Mesendoderm (in vitro differentiated cells): ENCODE measurements around the gene MBNL2.

Experiments used
- DNase-seq: peaks from one replicate; pipeline ENCODE4 v3.0.0; 2013
- H2AK5ac ChIP-seq: 2 replicates; pipeline ENCODE4 v1.6.1; 2013; ENCODE audit warnings: low read length, inconsistent platforms
- H2BK120ac ChIP-seq: 2 replicates; pipeline ENCODE4 v1.6.1; 2013; ENCODE audit warnings: low read depth, mild to moderate bottlenecking, low read length, moderate library complexity, mixed read lengths
- H2BK15ac ChIP-seq: replicated peaks from 2 replicates; pipeline ENCODE4 v1.6.1; 2013; ENCODE audit warnings: low read depth, mild to moderate bottlenecking, moderate library complexity
- H2BK5ac ChIP-seq: 2 replicates; pipeline ENCODE4 v1.6.1; 2013; ENCODE audit warnings: low read length, inconsistent platforms
- H3K18ac ChIP-seq: 2 replicates; pipeline ENCODE4 v1.6.1; 2013; ENCODE audit warnings: mild to moderate bottlenecking, low read length, mixed read lengths
- H3K23ac ChIP-seq: one replicate; pipeline ENCODE4 v1.6.1; 2013; ENCODE audit warnings: low read length
- H3K27ac ChIP-seq: 2 replicates; pipeline ENCODE4 v1.5.1; 2013; ENCODE audit warnings: low read depth, mild to moderate bottlenecking, inconsistent platforms, low read length, moderate library complexity
- H3K27me3 ChIP-seq: 2 replicates; pipeline ENCODE4 v1.6.1; 2013; ENCODE audit warnings: low read length, control low read depth, mild to moderate bottlenecking, inconsistent platforms; ENCODE audit not compliant: insufficient read depth, poor library complexity
- H3K36me3 ChIP-seq: 2 replicates; pipeline ENCODE4 v1.6.1; 2013; ENCODE audit warnings: low read length, inconsistent platforms; ENCODE audit not compliant: control insufficient read depth, insufficient read depth
- H3K4ac ChIP-seq: one replicate; pipeline ENCODE4 v1.6.1; 2013; ENCODE audit warnings: low read depth, mild to moderate bottlenecking, low read length, moderate library complexity
- H3K4me1 ChIP-seq: 2 replicates; pipeline ENCODE4 v1.6.1; 2013; ENCODE audit warnings: low read depth, low read length, inconsistent platforms; ENCODE audit not compliant: control insufficient read depth
- H3K4me2 ChIP-seq: 2 replicates; pipeline ENCODE4 v1.6.1; 2013; ENCODE audit warnings: low read length
- H3K4me3 ChIP-seq: 2 replicates; pipeline ENCODE4 v1.5.1; 2013; ENCODE audit warnings: mild to moderate bottlenecking, low read length
- H3K56ac ChIP-seq: one replicate; pipeline ENCODE4 v1.6.1; 2013; ENCODE audit warnings: low read length
- H3K79me1 ChIP-seq: 2 replicates; pipeline ENCODE4 v1.6.1; 2013; ENCODE audit warnings: low read length, inconsistent platforms
- H3K79me2 ChIP-seq: 2 replicates; pipeline ENCODE4 v1.6.1; 2013; ENCODE audit warnings: mild to moderate bottlenecking, low read length; ENCODE audit not compliant: control insufficient read depth, insufficient read depth
- H3K9ac ChIP-seq: 2 replicates; pipeline ENCODE4 v1.6.1; 2013; ENCODE audit warnings: low read length, inconsistent platforms
- H4K5ac ChIP-seq: one replicate; pipeline ENCODE4 v1.6.1; 2013; ENCODE audit warnings: low read length
- H4K8ac ChIP-seq: one replicate; pipeline ENCODE4 v1.6.1; 2013; ENCODE audit warnings: low read depth, mild to moderate bottlenecking, control low read depth, low read length, moderate library complexity
- WGBS: extraction: QIAGEN DNeasy Blood & Tissue Kit; methylation state at CpG from one replicate; pipeline ENCODE4 v1.1.7; 2013; ENCODE audit warnings: low lambda C conversion rate, missing lambda C conversion rate; ENCODE audit not compliant: insufficient coverage; ENCODE audit errors: extremely low coverage; 5-methylcytosine and 5-hydroxymethylcytosine counted together

Gene MBNL2

DNA sequence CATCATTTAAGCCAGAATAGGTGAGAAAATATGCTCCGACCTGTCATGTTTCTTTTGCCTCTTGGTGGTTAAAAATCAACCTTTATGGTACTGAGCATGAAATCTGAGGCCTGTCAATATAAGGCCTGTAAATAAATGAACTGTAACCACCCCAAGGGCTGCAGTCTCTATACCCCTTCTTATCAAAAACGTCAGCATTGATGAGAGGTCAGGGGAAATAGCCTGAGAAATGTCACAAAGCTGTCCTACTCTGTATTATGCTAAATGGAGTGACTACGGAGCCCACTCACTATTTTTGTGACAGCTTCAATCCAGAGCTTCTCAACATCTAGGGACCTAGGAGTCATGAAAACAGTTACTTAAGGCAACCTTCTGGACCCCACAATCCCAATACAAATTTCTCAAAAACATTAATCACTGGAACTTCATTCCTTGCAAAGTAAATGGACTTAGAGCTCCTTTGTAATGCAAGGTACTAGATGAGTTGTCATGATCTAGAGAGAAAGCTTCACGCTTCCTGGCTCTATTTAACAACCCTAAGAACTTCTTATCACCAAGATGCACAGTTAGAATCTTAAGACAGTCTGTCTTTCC, 209.1 kb downstream of the MBNL2 start:
- H2BK15ac ChIP-seq = no peak overlapping the region
- no peak overlapping the region for H4K5ac ChIP-seq
- WGBS = no CpG with 5 or more reads among the region's 4 CpGs
- no peak overlapping the region for H3K4ac ChIP-seq
- no peak overlapping the region for H3K18ac ChIP-seq
- H3K79me2 ChIP-seq = peaks cover 16% of the 10 kb centered on the region
- no peaks in the 10 kb centered on the region for H3K4me1 ChIP-seq
- H3K36me3 ChIP-seq = no peaks in the 10 kb centered on the region
- no peak overlapping the region for H3K4me3 ChIP-seq
- H4K8ac ChIP-seq = no peak overlapping the region
- H3K79me1 ChIP-seq = no peaks in the 10 kb centered on the region
- no peak for DNase-seq
- H2BK120ac ChIP-seq = no peak overlapping the region
- no peak overlapping the region for H2AK5ac ChIP-seq
- no peak overlapping the region for H2BK5ac ChIP-seq
- no peak overlapping the region for H3K27ac ChIP-seq
- no peaks in the 10 kb centered on the region for H3K27me3 ChIP-seq
- H3K9ac ChIP-seq = no peak overlapping the region
- no peak overlapping the region for H3K23ac ChIP-seq
- no peak overlapping the region for H3K56ac ChIP-seq
- H3K4me2 ChIP-seq = no peak overlapping the region

DNA sequence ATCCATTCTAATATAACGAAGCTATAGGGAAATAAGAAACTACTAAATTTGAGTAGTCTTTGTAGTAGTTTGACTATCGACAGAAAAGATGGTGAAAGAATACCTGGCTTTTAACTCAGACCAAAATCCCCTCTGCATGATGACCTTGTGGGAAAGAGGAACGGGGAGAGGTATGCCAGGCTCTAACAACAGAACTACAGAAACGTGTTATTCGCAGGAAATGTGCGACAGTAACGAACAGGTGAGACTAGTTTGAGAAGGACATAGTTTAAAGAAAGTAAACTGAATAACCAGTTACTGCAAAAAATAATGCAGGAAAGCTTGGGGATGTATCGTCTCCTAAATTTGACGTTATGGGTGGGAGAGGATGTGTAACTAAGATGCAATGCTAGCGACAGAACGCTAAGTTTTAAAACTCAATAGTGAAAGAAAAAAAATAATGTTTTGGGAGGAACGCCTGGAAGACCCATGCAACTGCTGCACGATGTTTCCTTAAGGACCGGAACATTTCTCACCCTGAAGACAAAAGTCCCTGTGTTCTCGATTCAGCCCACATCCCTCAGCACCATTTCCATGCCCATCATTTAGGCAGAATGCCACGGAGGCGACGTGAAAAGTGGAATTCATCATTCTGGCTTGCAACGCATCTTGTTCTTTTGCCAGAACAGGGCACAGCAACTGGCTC, 210.2 kb downstream of the MBNL2 start:
- Histone ChIP-seq H2BK15ac (no peak overlapping the region), H3K27me3 (no peaks in the 10 kb centered on the region), H3K18ac (no peak overlapping the region), H4K5ac (peak overlapping the region; percentile 95), H3K79me2 (peaks cover 23% of the 10 kb centered on the region), H3K27ac (peak overlapping the region; percentile 51), H3K4ac (no peak overlapping the region), H2BK5ac (peak overlapping the region; percentile 84), H3K9ac (peak overlapping the region; percentile 91), H3K4me3 (peak overlapping the region; percentile 94), H2BK120ac (no peak overlapping the region), H3K23ac (no peak overlapping the region), H3K79me1 (peaks cover 1% of the 10 kb centered on the region), H3K4me2 (peak overlapping the region; percentile 98), H3K4me1 (no peaks in the 10 kb centered on the region), H2AK5ac (peak overlapping the region; percentile 50), H3K56ac (peak overlapping the region; percentile 98), H4K8ac (no peak overlapping the region), H3K36me3 (no peaks in the 10 kb centered on the region)
- WGBS = no CpG with 5 or more reads among the region's 19 CpGs
- DNase-seq = no peak

DNA sequence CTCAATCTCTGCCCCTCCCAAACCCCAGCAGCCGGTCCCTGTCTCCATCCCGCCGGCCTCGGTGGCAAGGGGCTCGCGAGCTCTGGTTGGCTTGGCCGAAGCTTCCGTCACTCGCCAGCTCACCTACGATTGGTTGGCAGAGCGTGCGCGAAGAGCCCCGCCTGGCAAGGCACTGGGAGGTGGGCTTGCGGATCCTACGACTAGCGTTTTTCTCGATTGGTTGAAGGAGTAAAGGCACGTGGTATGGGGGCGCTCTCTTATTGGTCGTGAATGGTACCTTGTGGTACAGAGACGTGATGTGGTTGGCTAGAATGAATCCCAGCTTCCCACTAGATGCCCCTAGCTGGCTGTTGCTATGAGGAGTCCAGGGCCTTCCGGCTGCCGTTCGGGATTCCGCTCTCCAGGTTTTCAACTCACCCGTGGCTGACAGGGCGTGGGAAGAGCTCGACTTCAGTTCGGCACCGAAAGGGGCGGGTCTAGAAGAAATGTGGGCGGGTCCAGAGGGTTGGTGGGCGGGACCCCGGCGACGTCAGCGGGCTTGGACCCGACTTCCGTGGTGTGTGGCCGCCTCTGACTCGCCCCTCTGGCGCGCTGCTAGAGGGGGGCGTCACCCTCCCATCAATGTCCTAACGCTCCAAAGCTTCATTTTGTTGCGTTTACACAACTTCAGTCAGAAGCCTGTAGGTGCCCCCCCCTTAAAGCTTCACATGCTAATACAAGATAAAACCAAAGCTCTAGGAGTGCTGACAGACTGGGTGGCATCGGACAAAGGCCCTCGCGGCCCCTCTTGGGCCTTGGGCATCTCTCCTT, 211.0 kb downstream of the MBNL2 start:
- H3K56ac ChIP-seq = peak overlapping the region; percentile 98
- H3K79me2 ChIP-seq = peaks cover 27% of the 10 kb centered on the region
- H3K4me1 ChIP-seq = no peaks in the 10 kb centered on the region
- no CpG with 5 or more reads among the region's 50 CpGs for WGBS
- H3K36me3 ChIP-seq = no peaks in the 10 kb centered on the region
- H2BK5ac ChIP-seq = peak overlapping the region; percentile 72
- peak overlapping the region; percentile 98 for H3K4me2 ChIP-seq
- peak; percentile 100 for DNase-seq
- no peaks in the 10 kb centered on the region for H3K27me3 ChIP-seq
- H3K27ac ChIP-seq = peak overlapping the region; percentile 95
- H3K9ac ChIP-seq = peak overlapping the region; percentile 96
- peak overlapping the region; percentile 75 for H3K18ac ChIP-seq
- H2AK5ac ChIP-seq = no peak overlapping the region
- peak overlapping the region; percentile 29 for H2BK120ac ChIP-seq
- peak overlapping the region; percentile 97 for H3K4ac ChIP-seq
- no peak overlapping the region for H4K8ac ChIP-seq
- H3K79me1 ChIP-seq = peaks cover 1% of the 10 kb centered on the region
- H2BK15ac ChIP-seq = no peak overlapping the region
- H3K23ac ChIP-seq = peak overlapping the region; percentile 51
- peak overlapping the region; percentile 94 for H3K4me3 ChIP-seq
- H4K5ac ChIP-seq = peak overlapping the region; percentile 92

GRCh38 chr13:97433727-97434396, 211.7 kb downstream of the MBNL2 start, which contains the start of gene RAP2A:
Gene RAP2A (plus strand): TSS chr13:97434169. CDS start chr13:97434471, 302 bp downstream.
- no peaks in the 10 kb centered on the region for H3K36me3 ChIP-seq
- H3K4me2 ChIP-seq = peak within 1 kb of the TSS; percentile 93
- H3K56ac ChIP-seq = peak within 1 kb of the TSS; percentile 96
- no CpG with 5 or more reads among the region's 94 CpGs for WGBS
- DNase-seq = peak; percentile 95
- peak within 1 kb of the TSS; percentile 97 for H3K4ac ChIP-seq
- H3K4me3 ChIP-seq = peak within 1 kb of the TSS; percentile 89
- H3K9ac ChIP-seq = peak within 1 kb of the TSS; percentile 96
- H2BK120ac ChIP-seq = peak within 1 kb of the TSS; percentile 75
- H3K18ac ChIP-seq = peak within 1 kb of the TSS; percentile 99
- no peaks in the 10 kb centered on the region for H3K27me3 ChIP-seq
- peaks cover 4% of the 10 kb centered on the region for H3K79me1 ChIP-seq
- peaks cover 32% of the 10 kb centered on the region for H3K79me2 ChIP-seq
- H4K5ac ChIP-seq = no peak within 1 kb of the TSS
- H2AK5ac ChIP-seq = no peak within 1 kb of the TSS
- peak within 1 kb of the TSS; percentile 95 for H3K27ac ChIP-seq
- peak within 1 kb of the TSS; percentile 51 for H3K23ac ChIP-seq
- H3K4me1 ChIP-seq = peaks cover 3% of the 10 kb centered on the region
- no peak within 1 kb of the TSS for H2BK15ac ChIP-seq
- H2BK5ac ChIP-seq = peak within 1 kb of the TSS; percentile 72
- H4K8ac ChIP-seq = no peak within 1 kb of the TSS

GRCh38 chr13:97434397-97435201, 212.5 kb downstream of the MBNL2 start:
- H3K27ac ChIP-seq = peak overlapping the region; percentile 83
- H2BK15ac ChIP-seq = no peak overlapping the region
- H3K23ac ChIP-seq = no peak overlapping the region
- no peaks in the 10 kb centered on the region for H3K36me3 ChIP-seq
- DNase-seq = peak; percentile 45
- H3K18ac ChIP-seq = peak overlapping the region; percentile 99
- no peak overlapping the region for H4K8ac ChIP-seq
- peaks cover 4% of the 10 kb centered on the region for H3K79me1 ChIP-seq
- peak overlapping the region; percentile 69 for H3K9ac ChIP-seq
- H2BK5ac ChIP-seq = no peak overlapping the region
- no peak overlapping the region for H2AK5ac ChIP-seq
- H3K4me3 ChIP-seq = peak overlapping the region; percentile 67
- H3K4me2 ChIP-seq = peak overlapping the region; percentile 45
- H3K27me3 ChIP-seq = no peaks in the 10 kb centered on the region
- H3K56ac ChIP-seq = peak overlapping the region; percentile 83
- no peak overlapping the region for H4K5ac ChIP-seq
- WGBS = no CpG with 5 or more reads among the region's 60 CpGs
- peak overlapping the region; percentile 75 for H2BK120ac ChIP-seq
- H3K4ac ChIP-seq = peak overlapping the region; percentile 93
- peaks cover 34% of the 10 kb centered on the region for H3K79me2 ChIP-seq
- peaks cover 3% of the 10 kb centered on the region for H3K4me1 ChIP-seq
